ENCODE data around the gene CMPK1. TPM values are rescaled to one million over a fixed set of nuclear protein-coding genes. Genes with fewer than 3 reads are reported as not detected.

CMPK1 gene
- total RNA-seq, 1 experiment from 2014 or later = 28.7 TPM

- peak overlapping the region; percentile 69; the same call in 1 of the 2 replicates for H3K14ac ChIP-seq (ENCODE audit: insufficient read depth, low read length)
- no peaks in the 10 kb centered on the region for H4K20me1 ChIP-seq (ENCODE audit: control insufficient read depth, insufficient read depth, insufficient read length)
- peak overlapping the region; percentile 66 for H3K27ac ChIP-seq (ENCODE audit: insufficient read length, low read depth, low read length)
- peak overlapping the region; percentile 63 for H3K9ac ChIP-seq (ENCODE audit: extremely low read depth, insufficient read length, low read length)
- no peak overlapping the region for H3K56ac ChIP-seq (ENCODE audit: insufficient read length, low read depth, low read length)
- H4K5ac ChIP-seq (ENCODE audit: insufficient read length, low read depth, low read length) = no peak overlapping the region
- no peak for DNase-seq
- no CpG with 5 or more reads among the region's 19 CpGs for WGBS (ENCODE audit: extremely low coverage, insufficient read length, low lambda C conversion rate)
- no peak overlapping the region for H4K91ac ChIP-seq (ENCODE audit: insufficient read length, low read depth, low read length)
- H3K79me1 ChIP-seq (ENCODE audit: insufficient read depth, low read depth, low read length, poor library complexity, severe bottlenecking) = no peaks in the 10 kb centered on the region
- no peak overlapping the region for H4K8ac ChIP-seq (replicated peaks; ENCODE audit: insufficient read length, low read depth, low read length)
- H3K9me3 Mint-ChIP-seq = no peaks in the 10 kb centered on the region; a peak in 1 of 5 replicates
- no peak for TF ChIP-seq CTCF (conservative IDR thresholded peaks at IDR 0.05)
- no peaks in the 10 kb centered on the region for H3K9me3 ChIP-seq (ENCODE audit: control insufficient read depth, low read depth, low read length)
- no peak overlapping the region for H3K4me3 Mint-ChIP-seq
- H3K4ac ChIP-seq (ENCODE audit: low read depth, low read length) = no peak overlapping the region
- H2BK15ac ChIP-seq (ENCODE audit: low read depth, low read length) = no peak overlapping the region
- H3K27me3 Mint-ChIP-seq (ENCODE audit: low read depth) = no peaks in the 10 kb centered on the region
- no peak overlapping the region for H2AK5ac ChIP-seq (ENCODE audit: insufficient read length, low read length)
- H3K18ac ChIP-seq (ENCODE audit: insufficient read length, low read depth, low read length) = no peak overlapping the region
- H3K79me2 ChIP-seq (ENCODE audit: insufficient read depth, low read length) = peaks cover 2% of the 10 kb centered on the region; the same call in 1 of the 2 replicates
- no peaks in the 10 kb centered on the region for H3K27me3 ChIP-seq (ENCODE audit: insufficient read depth, low read length)
- H2BK12ac ChIP-seq (ENCODE audit: insufficient read length, low read depth, low read length) = no peak overlapping the region
- no peaks in the 10 kb centered on the region; a peak in 1 of 7 replicates for H3K36me3 Mint-ChIP-seq (ENCODE audit: insufficient read depth in 1 of 3, low read depth in 3 of 3)
- H3K4me1 ChIP-seq (ENCODE audit: insufficient read depth, low read length) = peaks cover 2% of the 10 kb centered on the region; the same call in 1 of the 2 replicates
- peak overlapping the region; percentile 81 for H3K4me2 ChIP-seq (ENCODE audit: insufficient read depth, insufficient read length, low read length)
- H2AFZ ChIP-seq (ENCODE audit: low read length) = no peak overlapping the region
- H3K23me2 ChIP-seq (ENCODE audit: insufficient read length, low read depth, low read length, poor library complexity, severe bottlenecking) = peaks cover 7% of the 10 kb centered on the region
- no peak overlapping the region for H3K27ac Mint-ChIP-seq
- peaks cover 6 to 9% of the 10 kb centered on the region in 2 experiments for H3K4me1 Mint-ChIP-seq
- no peak overlapping the region for H3K23ac ChIP-seq (ENCODE audit: insufficient read length, low read depth, low read length)
- H2BK20ac ChIP-seq (ENCODE audit: low read depth, low read length, poor library complexity, severe bottlenecking) = no peak overlapping the region
- no peak overlapping the region for H2BK120ac ChIP-seq (ENCODE audit: low read depth, low read length, poor library complexity, severe bottlenecking)
- H3T11ph ChIP-seq (ENCODE audit: low read length) = no peak overlapping the region
- no peak overlapping the region for H2BK5ac ChIP-seq (ENCODE audit: insufficient read length, low read length)
Measured at GRCh38 chr1:47332779-47333577, 612 bp upstream of the CMPK1 start.

Measured in H9 (cell line).